HepG2 (cell line): ENCODE data around the gene HHIPL1. TPM values are rescaled to one million over a fixed set of nuclear protein-coding genes. Genes with fewer than 3 reads are reported as not detected.

ENCODE experiments used
- BATF2 ChIP-seq: sonication (generic); formaldehyde crosslinking; IDR thresholded peaks from 2 replicates; pipeline ENCODE4 v1.8.0; 2022; ENCODE audit warnings: mild to moderate bottlenecking, missing genetic modification reagents, moderate library complexity
- DMAP1 ChIP-seq: IDR thresholded peaks from 2 replicates; pipeline ENCODE4 v1.6.1; 2016
- HOXA5 ChIP-seq: sonication (generic); formaldehyde crosslinking; IDR thresholded peaks from 2 replicates; pipeline ENCODE4 v1.4.0; 2020; ENCODE audit warnings: missing genetic modification reagents
- PLSCR1 ChIP-seq: sonication (generic); formaldehyde crosslinking; IDR thresholded peaks from 2 replicates; pipeline ENCODE4 v1.5.0; 2020; ENCODE audit warnings: missing genetic modification reagents, mild to moderate bottlenecking, borderline replicate concordance
- polyA plus RNA-seq, 8 experiments: library from polyadenylated mRNA; depleted of rRNA in 3 of 8; stranded (reverse) in 7 of 8; unstranded in 1 of 8; fragments of >200 nt; fragmentation: Illumina TruSeq in 4 of 8; extraction: Trizol in 4 of 8; gene quantifications; 2 replicates each; pipeline versions ENCODE4 v1.2.1 to v1.2.3, GENCODE V29; 2011 to 2016; ENCODE audit warnings: low read depth in 4 of 8, missing spikeins in 1 of 8, mixed read lengths in 1 of 8; ENCODE audit not compliant: insufficient read depth in 1 of 8
- total RNA-seq, 5 experiments: library from RNA; depleted of rRNA; stranded (reverse); fragments of >200 nt; fragmentation: Illumina TruSeq; extraction: Trizol; gene quantifications; 2 replicates each; pipeline ENCODE4 v1.2.3, GENCODE V29; 2016; ENCODE audit warnings: low read depth in 1 of 5
- TF ChIP-seq, protein P1 (sequence below): sonication (generic); formaldehyde crosslinking; IDR thresholded peaks from 2 replicates; pipeline ENCODE4 v1.5.1; 2020; ENCODE audit warnings: mild to moderate bottlenecking, missing genetic modification reagents, moderate library complexity

HHIPL1 gene
- total and polyA plus RNA-seq, 2 of the 13 experiments (the other 11 are each of a cell fraction or from before 2014, with no cell fraction given) = not detected

- TF ChIP-seq, protein P1, sequence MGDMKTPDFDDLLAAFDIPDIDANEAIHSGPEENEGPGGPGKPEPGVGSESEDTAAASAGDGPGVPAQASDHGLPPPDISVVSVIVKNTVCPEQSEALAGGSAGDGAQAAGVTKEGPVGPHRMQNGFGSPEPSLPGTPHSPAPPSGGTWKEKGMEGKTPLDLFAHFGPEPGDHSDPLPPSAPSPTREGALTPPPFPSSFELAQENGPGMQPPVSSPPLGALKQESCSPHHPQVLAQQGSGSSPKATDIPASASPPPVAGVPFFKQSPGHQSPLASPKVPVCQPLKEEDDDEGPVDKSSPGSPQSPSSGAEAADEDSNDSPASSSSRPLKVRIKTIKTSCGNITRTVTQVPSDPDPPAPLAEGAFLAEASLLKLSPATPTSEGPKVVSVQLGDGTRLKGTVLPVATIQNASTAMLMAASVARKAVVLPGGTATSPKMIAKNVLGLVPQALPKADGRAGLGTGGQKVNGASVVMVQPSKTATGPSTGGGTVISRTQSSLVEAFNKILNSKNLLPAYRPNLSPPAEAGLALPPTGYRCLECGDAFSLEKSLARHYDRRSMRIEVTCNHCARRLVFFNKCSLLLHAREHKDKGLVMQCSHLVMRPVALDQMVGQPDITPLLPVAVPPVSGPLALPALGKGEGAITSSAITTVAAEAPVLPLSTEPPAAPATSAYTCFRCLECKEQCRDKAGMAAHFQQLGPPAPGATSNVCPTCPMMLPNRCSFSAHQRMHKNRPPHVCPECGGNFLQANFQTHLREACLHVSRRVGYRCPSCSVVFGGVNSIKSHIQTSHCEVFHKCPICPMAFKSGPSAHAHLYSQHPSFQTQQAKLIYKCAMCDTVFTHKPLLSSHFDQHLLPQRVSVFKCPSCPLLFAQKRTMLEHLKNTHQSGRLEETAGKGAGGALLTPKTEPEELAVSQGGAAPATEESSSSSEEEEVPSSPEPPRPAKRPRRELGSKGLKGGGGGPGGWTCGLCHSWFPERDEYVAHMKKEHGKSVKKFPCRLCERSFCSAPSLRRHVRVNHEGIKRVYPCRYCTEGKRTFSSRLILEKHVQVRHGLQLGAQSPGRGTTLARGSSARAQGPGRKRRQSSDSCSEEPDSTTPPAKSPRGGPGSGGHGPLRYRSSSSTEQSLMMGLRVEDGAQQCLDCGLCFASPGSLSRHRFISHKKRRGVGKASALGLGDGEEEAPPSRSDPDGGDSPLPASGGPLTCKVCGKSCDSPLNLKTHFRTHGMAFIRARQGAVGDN (CRISPR knock-in tag) = no peak
- TF ChIP-seq HOXA5 (CRISPR knock-in tag) (no peak), DMAP1 (no peak), PLSCR1 (CRISPR knock-in tag) (no peak), BATF2 (no peak)
These were observed 18.6 kb downstream of the HHIPL1 start (continued) for GRCh38 chr14:99663386-99664057.
